Testis (tissue), 3 donors: ENCODE measurements around the gene SLC39A8. TPM values are rescaled to one million over a fixed set of nuclear protein-coding genes. Genes with fewer than 3 reads are reported as not detected.

ENCODE experiments used
- DNase-seq: peaks from one replicate; pipeline ENCODE4 v3.0.0-alpha.2; 2019
- H3K27ac ChIP-seq, 2 donors: fragments of 200-600 bp; sonication (generic); one replicate each; pipeline ENCODE4 v1.5.1; 2019
- H3K27me3 ChIP-seq: fragments of 200-600 bp; sonication (generic); one replicate; pipeline ENCODE4 v1.5.1; 2019
- H3K36me3 ChIP-seq: fragments of 200-600 bp; sonication (generic); one replicate; pipeline ENCODE4 v1.5.1; 2017; ENCODE audit warnings: low read depth; ENCODE audit errors: missing control alignments
- H3K4me1 ChIP-seq: fragments of 200-600 bp; sonication (generic); one replicate; pipeline ENCODE4 v1.5.1; 2019
- H3K4me3 ChIP-seq, 2 donors: fragments of 200-600 bp; sonication (generic); one replicate each; pipeline ENCODE4 v1.5.1; 2017 to 2019
- H3K9me3 ChIP-seq: fragments of 200-600 bp; sonication (generic); one replicate; pipeline ENCODE4 v1.5.1; 2017
- CTCF ChIP-seq, 3 experiments: fragments of 450-650 bp in 2 of 3; fragments of 200-600 bp in 1 of 3; sonication (generic) in 1 of 3; IDR thresholded peaks; one replicate each; pipeline ENCODE4 v1.5.1; 2016 to 2019; ENCODE audit warnings: antibody characterized with exemption in 3 of 3, mild to moderate bottlenecking in 2 of 3, moderate library complexity in 1 of 3
- POLR2A ChIP-seq: fragments of 450-650 bp; IDR thresholded peaks from one replicate; pipeline ENCODE4 v1.6.1; 2017; ENCODE audit warnings: antibody characterized with exemption, mild to moderate bottlenecking, moderate library complexity
- WGBS, 2 donors: methylation state at CpG; one replicate each; pipeline ENCODE4 v1.1.5; 2018; 5-methylcytosine and 5-hydroxymethylcytosine counted together
- intact Hi-C: fragments of 100-400 bp; cut with DNase I; formaldehyde crosslinking; loops from one replicate; pipeline ENCODE4 v1.15.1; 2023; ENCODE audit warnings: low total_unique reads
- polyA plus RNA-seq: library from polyadenylated mRNA; stranded (reverse); fragments of 350-450 nt; fragmentation: Illumina TruSeq; extraction: RNeasy Lipid Tissue Mini Kit (QIAGEN cat#74804); gene quantifications from one replicate; pipeline ENCODE4 v1.2.3, GENCODE V29; 2014; ENCODE audit warnings: low read depth, low replicate concordance; ENCODE audit not compliant: insufficient read depth
- total RNA-seq, 2 donors: library from RNA; depleted of rRNA; stranded (reverse); fragments of >200 nt; gene quantifications; one replicate each; pipeline ENCODE4 v1.2.3, GENCODE V29; 2016

The SLC39A8 gene
- total and polyA plus RNA-seq, 3 donors from 2014 or later: 4.5 to 5.8 (median 5.3) TPM

- DNase-seq: no peak
- H3K9me3 ChIP-seq: no peaks in the 10 kb centered on the region
- H3K36me3 ChIP-seq: no peaks in the 10 kb centered on the region
- intact Hi-C loops: no loop called here
- H3K4me3 ChIP-seq: no peak overlapping the region
- no peaks in the 10 kb centered on the region for H3K27me3 ChIP-seq
- H3K4me1 ChIP-seq: no peaks in the 10 kb centered on the region
- TF ChIP-seq POLR2A: no peak
- no peak for TF ChIP-seq CTCF (IDR thresholded peaks at IDR 0.05)
- no peak overlapping the region for H3K27ac ChIP-seq
- 88 to 93% methylated on average over 1 of the region's 1 CpG for WGBS, 2 donors
Observed at GRCh38 chr4:102259702-102260101, 85.6 kb downstream of the SLC39A8 start.

GRCh38 chr4:102259081-102259480 lies 86.2 kb downstream of the SLC39A8 start:
- H3K36me3 ChIP-seq: no peaks in the 10 kb centered on the region
- TF ChIP-seq POLR2A (no peak), CTCF (IDR thresholded peaks at IDR 0.05) (no peak)
- WGBS, 2 donors: 74 to 80% methylated on average over 3 of the region's 3 CpGs
- no peaks in the 10 kb centered on the region for H3K9me3 ChIP-seq
- no peaks in the 10 kb centered on the region for H3K4me1 ChIP-seq
- intact Hi-C loops: no loop called here
- no peak for DNase-seq
- no peaks in the 10 kb centered on the region for H3K27me3 ChIP-seq
- H3K27ac ChIP-seq: no peak overlapping the region
- no peak overlapping the region for H3K4me3 ChIP-seq

GRCh38 chr4:102256321-102256720 lies 89.0 kb downstream of the SLC39A8 start:
- no peaks in the 10 kb centered on the region for H3K27me3 ChIP-seq
- H3K27ac ChIP-seq: no peak overlapping the region
- no peaks in the 10 kb centered on the region for H3K4me1 ChIP-seq
- H3K9me3 ChIP-seq: no peaks in the 10 kb centered on the region
- no peak for DNase-seq
- H3K36me3 ChIP-seq: no peaks in the 10 kb centered on the region
- WGBS, 2 donors: 64 to 70% methylated on average over 3 of the region's 3 CpGs
- TF ChIP-seq CTCF (IDR thresholded peaks at IDR 0.05) (no peak), POLR2A (no peak)
- intact Hi-C loops: no loop called here
- no peak overlapping the region for H3K4me3 ChIP-seq

- no peak overlapping the region for H3K4me3 ChIP-seq
- DNase-seq: no peak
- no peaks in the 10 kb centered on the region for H3K9me3 ChIP-seq
- intact Hi-C loops: no loop called here
- no peaks in the 10 kb centered on the region for H3K36me3 ChIP-seq
- 91 to 93% methylated on average over 2 of the region's 2 CpGs for WGBS, 2 donors
- H3K27me3 ChIP-seq: no peaks in the 10 kb centered on the region
- no peak overlapping the region for H3K27ac ChIP-seq
- no peak for TF ChIP-seq POLR2A
- TF ChIP-seq CTCF (IDR thresholded peaks at IDR 0.05): no peak
- H3K4me1 ChIP-seq: no peaks in the 10 kb centered on the region
Observed at GRCh38 chr4:102253860-102254259, 91.4 kb downstream of the SLC39A8 start.

- H3K27ac ChIP-seq: no peak overlapping the region
- H3K36me3 ChIP-seq: no peaks in the 10 kb centered on the region
- TF ChIP-seq POLR2A: no peak
- no peak for TF ChIP-seq CTCF (IDR thresholded peaks at IDR 0.05)
- DNase-seq: no peak
- H3K27me3 ChIP-seq: no peaks in the 10 kb centered on the region
- H3K4me3 ChIP-seq: no peak overlapping the region
- no peaks in the 10 kb centered on the region for H3K9me3 ChIP-seq
- WGBS, 2 donors: 79 to 81% methylated on average over 2 of the region's 2 CpGs
- H3K4me1 ChIP-seq: no peaks in the 10 kb centered on the region
- intact Hi-C loops: no loop called here
Observed at GRCh38 chr4:102252171-102252570, 93.1 kb downstream of the SLC39A8 start.
